GM19328 (cell line): ENCODE measurements around the gene NOCT.
"Not testable (repeated sequence)": the region's sequence is repeated elsewhere in the genome, so short reads cannot be mapped to it uniquely, and the experiment has no call there.

Experiments
- ATAC-seq: cut with Tn5 transposase; IDR thresholded peaks from one replicate; pipeline ENCODE4 v1.9.1; 2021; ENCODE audit warnings: mild to moderate bottlenecking, moderate library complexity; ENCODE audit not compliant: unreplicated experiment

NOCT gene

GRCh38 chr4:139042981-139043460, 27.4 kb downstream of the NOCT start:
- no peak for ATAC-seq

- no peak for ATAC-seq
These were observed 28.7 kb downstream of the NOCT start for GRCh38 chr4:139044291-139044690.

GRCh38 chr4:139048026-139048425, 32.4 kb downstream of the NOCT start:
- no peak for ATAC-seq

- no peak for ATAC-seq
These were observed 34.9 kb downstream of the NOCT start for GRCh38 chr4:139050446-139050845.

GRCh38 chr4:139053909-139054308, 38.3 kb downstream of the NOCT start:
- ATAC-seq, result no peak

- ATAC-seq, result no peak
These were observed 39.4 kb downstream of the NOCT start for GRCh38 chr4:139054791-139055505.

GRCh38 chr4:139059026-139059425, 43.4 kb downstream of the NOCT start:
- not testable (repeated sequence) for ATAC-seq

GRCh38 chr4:139060591-139060990, 45.0 kb downstream of the NOCT start:
- ATAC-seq, result no peak

- no peak for ATAC-seq
These were observed 60.6 kb downstream of the NOCT start for GRCh38 chr4:139076016-139076744.

- ATAC-seq, result no peak
These were observed 62.2 kb downstream of the NOCT start for GRCh38 chr4:139077567-139078355.

GRCh38 chr4:139078926-139079325, 63.3 kb downstream of the NOCT start:
- ATAC-seq, result no peak

- ATAC-seq, result peak; percentile 84
These were observed 67.4 kb downstream of the NOCT start for GRCh38 chr4:139082750-139083606.

GRCh38 chr4:139083607-139083955, 68.0 kb downstream of the NOCT start:
- peak; percentile 21 for ATAC-seq

GRCh38 chr4:139083956-139084803, 68.6 kb downstream of the NOCT start:
- peak; percentile 58 for ATAC-seq

GRCh38 chr4:139084804-139085093, 69.2 kb downstream of the NOCT start:
- ATAC-seq, result no peak

- no peak for ATAC-seq
These were observed 69.6 kb downstream of the NOCT start for GRCh38 chr4:139085141-139085540.

GRCh38 chr4:139092271-139092670, 76.7 kb downstream of the NOCT start:
- ATAC-seq, result no peak
